HG03045 (cell line): ENCODE data around the gene SAMMSON.

Experiments
- ATAC-seq: cut with Tn5 transposase; IDR thresholded peaks from one replicate; pipeline ENCODE4 v1.9.1; 2021; ENCODE audit warnings: mild to moderate bottlenecking, moderate library complexity; ENCODE audit not compliant: unreplicated experiment

The SAMMSON gene

GRCh38 chr3:70085613-70086012, 86.1 kb downstream of the SAMMSON start:
- no peak for ATAC-seq

- ATAC-seq = no peak
Measured at GRCh38 chr3:70086336-70086735, 86.8 kb downstream of the SAMMSON start.

- ATAC-seq = no peak
Measured at GRCh38 chr3:70090322-70090913, 90.9 kb downstream of the SAMMSON start.

GRCh38 chr3:70094197-70094596, 94.7 kb downstream of the SAMMSON start:
- no peak for ATAC-seq

GRCh38 chr3:70095260-70095659, 95.7 kb downstream of the SAMMSON start:
- ATAC-seq = no peak

GRCh38 chr3:70096376-70097066, 97.0 kb downstream of the SAMMSON start:
- peak; percentile 93 for ATAC-seq

GRCh38 chr3:70097084-70097483, 97.6 kb downstream of the SAMMSON start:
- no peak for ATAC-seq

GRCh38 chr3:70108072-70108471, 108.5 kb downstream of the SAMMSON start:
- ATAC-seq = no peak

GRCh38 chr3:70108546-70108945, 109.0 kb downstream of the SAMMSON start:
- no peak for ATAC-seq

GRCh38 chr3:70110066-70110465, 110.5 kb downstream of the SAMMSON start:
- ATAC-seq = no peak

- no peak for ATAC-seq
Measured at GRCh38 chr3:70111411-70111810, 111.9 kb downstream of the SAMMSON start.

- ATAC-seq = no peak
Measured at GRCh38 chr3:70112751-70113150, 113.2 kb downstream of the SAMMSON start.

- no peak for ATAC-seq
Measured at GRCh38 chr3:70114431-70114830, 114.9 kb downstream of the SAMMSON start.

- ATAC-seq = no peak
Measured at GRCh38 chr3:70119879-70120278, 120.3 kb downstream of the SAMMSON start.
